Epithelial cell of esophagus (primary cell): ENCODE measurements around the gene PTPRM.
A peak's percentile ranks its signal among the peaks of the same experiment; 100 is the strongest.

Source experiments
- DNase-seq: peaks from one replicate; pipeline ENCODE4 v3.0.0; 2010; ENCODE audit warnings: low read depth
- H3K4me3 ChIP-seq: 2 replicates; pipeline ENCODE4 v1.5.1; 2011; ENCODE audit warnings: mild to moderate bottlenecking, low read length, control low read depth
- CTCF ChIP-seq: IDR thresholded peaks from 2 replicates; pipeline ENCODE4 v1.5.1; 2011; ENCODE audit warnings: low read depth, mild to moderate bottlenecking, low read length, control low read depth, inconsistent platforms; ENCODE audit not compliant: insufficient read depth; ENCODE audit errors: missing control alignments

The PTPRM gene

GRCh38 chr18:8207996-8208395 lies 640.9 kb downstream of the PTPRM start:
- no peak for TF ChIP-seq CTCF

GRCh38 chr18:8208716-8209115 lies 641.6 kb downstream of the PTPRM start:
- DNase-seq: peak; percentile 10
- no peak overlapping the region for H3K4me3 ChIP-seq
- TF ChIP-seq CTCF: no peak

More at GRCh38 chr18:8207996-8208395, 640.9 kb downstream of the PTPRM start:
- H3K4me3 ChIP-seq: no peak overlapping the region
- DNase-seq: no peak

GRCh38 chr18:8212896-8213780 lies 646.0 kb downstream of the PTPRM start:
- DNase-seq: peak; percentile 84
- no peak overlapping the region for H3K4me3 ChIP-seq
- no peak for TF ChIP-seq CTCF

- no peak overlapping the region for H3K4me3 ChIP-seq
- no peak for TF ChIP-seq CTCF
- DNase-seq: no peak
Measured at GRCh38 chr18:8215741-8216140, 648.6 kb downstream of the PTPRM start.

- H3K4me3 ChIP-seq: no peak overlapping the region
- DNase-seq: no peak
- no peak for TF ChIP-seq CTCF
Measured at GRCh38 chr18:8217051-8217564, 650.0 kb downstream of the PTPRM start.

- no peak overlapping the region for H3K4me3 ChIP-seq
- no peak for DNase-seq
- no peak for TF ChIP-seq CTCF
Measured at GRCh38 chr18:8218197-8218596, 651.1 kb downstream of the PTPRM start.
